GM21723 (cell line): ENCODE results near the gene REPIN1.

Source experiments
- ATAC-seq: cut with Tn5 transposase; IDR thresholded peaks from one replicate; pipeline ENCODE4 v1.9.1; 2021; ENCODE audit warnings: mild to moderate bottlenecking, moderate library complexity; ENCODE audit not compliant: unreplicated experiment

REPIN1 gene

DNA sequence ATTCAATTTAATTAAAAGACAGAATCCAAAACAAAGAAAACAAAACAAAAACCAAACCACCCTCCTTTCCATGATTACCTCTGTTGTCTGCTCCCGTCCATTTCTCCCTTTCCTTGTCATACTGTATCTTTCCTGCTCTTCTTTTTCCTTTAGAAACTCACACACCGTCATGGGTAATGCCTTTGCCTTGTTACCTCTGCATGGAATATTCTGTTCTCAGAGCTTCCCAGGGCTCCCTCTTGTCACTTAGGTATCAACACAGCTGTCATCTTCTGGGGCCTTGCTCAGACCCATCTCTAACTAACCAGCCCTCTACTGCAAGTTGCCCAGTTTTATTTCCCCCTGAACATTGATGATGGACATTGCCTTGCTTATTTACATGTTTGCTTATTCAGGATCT lies 51.6 kb downstream of the REPIN1 start:
- ATAC-seq: no peak

DNA sequence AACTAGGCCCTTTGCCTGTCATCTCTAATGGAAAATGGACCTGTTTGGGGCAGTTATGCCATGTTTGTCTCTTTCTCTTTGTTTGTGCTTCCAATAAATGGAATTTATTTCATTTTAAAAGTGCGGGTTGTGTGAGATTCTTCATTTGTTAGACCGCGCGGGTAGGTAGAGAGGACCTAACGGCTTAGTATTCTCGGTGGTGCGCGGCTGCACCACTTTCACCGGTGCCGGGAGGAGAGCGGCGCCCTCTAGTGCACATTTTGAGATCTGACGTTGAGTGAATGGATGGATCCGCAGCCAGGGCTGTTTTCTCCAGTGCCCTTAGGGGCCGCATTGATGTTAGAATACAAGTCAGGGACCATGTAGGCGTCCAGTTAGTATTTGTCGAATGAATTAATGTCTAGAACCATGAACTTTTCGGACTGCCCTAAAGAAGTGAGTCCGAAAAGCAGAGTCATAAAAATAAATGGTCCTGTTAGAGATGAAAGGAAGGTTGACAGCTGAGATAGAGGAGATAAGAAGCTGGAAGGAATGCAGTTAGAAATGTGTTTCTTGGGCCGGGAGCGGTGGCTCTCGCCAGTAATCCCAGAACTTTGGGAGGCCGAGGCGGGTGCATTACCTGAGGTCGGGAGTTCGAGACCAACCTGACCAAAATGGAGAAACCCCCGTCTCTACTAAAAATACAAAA lies 52.5 kb downstream of the REPIN1 start:
- peak; percentile 98 for ATAC-seq

DNA sequence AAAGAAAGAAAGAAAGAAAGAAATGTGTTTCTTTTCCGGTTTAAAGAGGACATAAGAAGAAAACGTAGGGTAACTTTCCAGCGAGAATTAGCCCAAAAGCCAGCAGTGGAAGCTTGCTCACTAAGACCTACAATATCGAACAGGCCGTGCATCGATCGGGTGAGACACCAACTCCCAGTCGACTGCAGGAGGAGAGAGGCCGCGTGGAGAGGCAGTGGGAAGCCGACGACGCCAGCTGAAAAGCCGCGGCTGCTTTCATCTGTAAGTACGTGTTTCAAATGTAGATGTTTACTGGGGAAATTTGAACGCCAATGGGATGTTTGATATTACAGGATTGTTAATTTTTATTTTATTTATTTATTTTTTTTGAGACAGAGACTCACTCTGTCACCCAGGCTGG lies 53.2 kb downstream of the REPIN1 start:
- ATAC-seq: no peak
